GM12878 (cell line): Measurements from ENCODE around the gene RDH12. TPM values are rescaled to one million over a fixed set of nuclear protein-coding genes. Genes with fewer than 3 reads are reported as not detected.

ENCODE experiments used
- ATAC-seq: fragments of 200-7000 bp; cut with Tn5 transposase; 3 replicates; pipeline ENCODE4 v1.9.1; 2020; ENCODE audit warnings: mild to moderate bottlenecking, moderate library complexity
- BruUV-seq: library from RNA; stranded (reverse); fragments of 400-500 nt; replicated peaks from 2 replicates; lab custom pipeline; 2021; lab: Mats Ljungman, UMichigan
- CTCF ChIA-PET: fragments of 300-600 bp; sonication (Branson Sonifier 250); formaldehyde crosslinking; extraction: SDS; loops from one replicate; lab custom pipeline; 2021; ENCODE audit warnings: inconsistent platforms; lab: Yijun Ruan, JAX
- POLR2A ChIA-PET: fragments of 350-600 bp; formaldehyde crosslinking; extraction: SDS; loops from one replicate; lab custom pipeline; 2021; ENCODE audit warnings: inconsistent platforms; lab: Charles Lee
- RAD21 ChIA-PET: fragments of 300-600 bp; sonication (Branson Sonifier 250); formaldehyde crosslinking; loops from one replicate; lab custom pipeline; 2023; ENCODE audit warnings: antibody characterized with exemption; ENCODE audit not compliant: unreplicated experiment; lab: Charles Lee
- SMC1A ChIA-PET: fragments of 300-600 bp; sonication (Branson Sonifier 250); formaldehyde crosslinking; loops from one replicate; lab custom pipeline; 2023; ENCODE audit not compliant: unreplicated experiment, uncharacterized antibody; lab: Charles Lee
- DNase-seq: peaks from one replicate; pipeline ENCODE4 v3.0.0-alpha.2; 2011; ENCODE audit warnings: low read depth, low spot score
- FAIRE-seq: peaks from 3 replicates; lab custom pipeline; 2011; peaks lifted over from hg19 to GRCh38; lab: Jason Lieb, UNC
- H2AFZ ChIP-seq: 2 replicates; pipeline ENCODE4 v1.6.0; 2011; ENCODE audit warnings: low read depth, low read length, control low read depth; ENCODE audit not compliant: control insufficient read depth
- H3K27ac ChIP-seq: 2 replicates; pipeline ENCODE4 v1.5.1; 2011; ENCODE audit warnings: control low read depth; ENCODE audit not compliant: control insufficient read depth, insufficient read depth
- H3K27me3 ChIP-seq, 2 experiments: replicated peaks in 1 of 2; 2 replicates each; pipeline versions ENCODE4 v1.6.0 to v1.6.1; 2011; ENCODE audit warnings: low read length in 1 of 2; ENCODE audit not compliant: control insufficient read depth in 2 of 2, insufficient read depth in 2 of 2
- H3K36me3 ChIP-seq, 2 experiments: 2 replicates each; pipeline ENCODE4 v1.5.1; 2011; ENCODE audit warnings: low read length in 1 of 2; ENCODE audit not compliant: control insufficient read depth in 2 of 2, insufficient read depth in 2 of 2
- H3K4me1 ChIP-seq: 2 replicates; pipeline ENCODE4 v1.6.1; 2011; ENCODE audit warnings: mild to moderate bottlenecking, low read length, moderate library complexity, mixed read lengths; ENCODE audit not compliant: control insufficient read depth, insufficient read depth
- H3K4me2 ChIP-seq: 2 replicates; pipeline ENCODE4 v1.6.0; 2011; ENCODE audit warnings: control low read depth; ENCODE audit not compliant: control insufficient read depth, insufficient read depth
- H3K4me3 ChIP-seq: fragments of 200-600 bp; sonication (generic); 2 replicates; pipeline ENCODE4 v1.5.1; 2016
- H3K79me2 ChIP-seq: 2 replicates; pipeline ENCODE4 v1.6.0; 2011; ENCODE audit warnings: low read length; ENCODE audit not compliant: control insufficient read depth, insufficient read depth
- H3K9ac ChIP-seq: 2 replicates; pipeline ENCODE4 v1.8.0; 2011; ENCODE audit warnings: low read length, control low read depth, mixed read lengths; ENCODE audit not compliant: control insufficient read depth, insufficient read depth
- H3K9me3 ChIP-seq: replicated peaks from 3 replicates; pipeline ENCODE4 v1.5.1; 2011; ENCODE audit warnings: mild to moderate bottlenecking, low read length; ENCODE audit not compliant: control insufficient read depth, insufficient read depth
- H4K20me1 ChIP-seq: 2 replicates; pipeline ENCODE4 v1.6.0; 2011; ENCODE audit not compliant: control insufficient read depth, insufficient read depth
- DPF2 ChIP-seq: fragments of 450-650 bp; IDR thresholded peaks from 2 replicates; pipeline ENCODE4 v1.6.1; 2017; ENCODE audit warnings: mild to moderate bottlenecking
- EP300 ChIP-seq, 2 experiments: fragments of 150-350 bp in 1 of 2; IDR thresholded peaks; 2 replicates each; pipeline ENCODE4 v1.6.1; 2011 to 2012; ENCODE audit warnings: low read depth in 2 of 2, low read length in 2 of 2, borderline replicate concordance in 1 of 2, improper control_type of control experiment in 1 of 2, inconsistent platforms in 1 of 2; ENCODE audit not compliant: control insufficient read depth in 1 of 2
- ESRRA ChIP-seq: IDR thresholded peaks from 2 replicates; pipeline ENCODE4 v1.6.1; 2012; ENCODE audit warnings: mild to moderate bottlenecking, low read length, improper control_type of control experiment
- IKZF1 ChIP-seq: fragments of 450-650 bp; conservative IDR thresholded peaks from 2 replicates; pipeline ENCODE4 v1.6.1; 2017; ENCODE audit warnings: antibody characterized with exemption, mild to moderate bottlenecking
- JUND ChIP-seq: IDR thresholded peaks from 2 replicates; pipeline ENCODE4 v1.6.1; 2012; ENCODE audit warnings: low read depth, mild to moderate bottlenecking, low read length, improper control_type of control experiment, moderate library complexity
- KDM1A ChIP-seq: fragments of 200-600 bp; sonication (generic); IDR thresholded peaks from 2 replicates; pipeline ENCODE4 v1.6.1; 2016; ENCODE audit warnings: borderline replicate concordance
- RAD21 ChIP-seq: IDR thresholded peaks from 2 replicates; pipeline ENCODE4 v1.6.1; 2011; ENCODE audit warnings: mild to moderate bottlenecking, low read depth, low read length, moderate library complexity; ENCODE audit not compliant: insufficient read depth
- RBBP5 ChIP-seq: fragments of 200-600 bp; sonication (generic); conservative IDR thresholded peaks from 2 replicates; pipeline ENCODE4 v1.6.1; 2016
- RELA ChIP-seq: fragments of 450-650 bp; IDR thresholded peaks from 2 replicates; pipeline ENCODE4 v1.8.0; 2014; ENCODE audit warnings: borderline replicate concordance; ENCODE audit not compliant: partially characterized antibody
- RUNX3 ChIP-seq: IDR thresholded peaks from 2 replicates; pipeline ENCODE4 v1.6.1; 2012; ENCODE audit warnings: low read length, inconsistent platforms
- SMAD1 ChIP-seq: fragments of 450-650 bp; IDR thresholded peaks from 2 replicates; pipeline ENCODE4 v1.6.1; 2018; ENCODE audit warnings: mild to moderate bottlenecking, low read depth; ENCODE audit not compliant: partially characterized antibody
- WGBS: methylation state at CpG from one replicate; pipeline ENCODE4 v1.1.6; 2016; ENCODE audit warnings: low lambda C conversion rate; ENCODE audit not compliant: insufficient replicate concordance, insufficient coverage; ENCODE audit errors: missing lambda C conversion rate; 5-methylcytosine and 5-hydroxymethylcytosine counted together
- in situ Hi-C: fragments of 300-500 bp; cut with MboI; formaldehyde crosslinking; loops from 9 replicates; pipeline ENCODE4 v1.14.3; 2018; ENCODE audit warnings: mixed read lengths
- intact Hi-C: fragments of 100-400 bp; cut with micrococcal nuclease; formaldehyde crosslinking; loops from one replicate; pipeline ENCODE4 v1.14.2; 2022; ENCODE audit not compliant: unreplicated experiment
- polyA plus RNA-seq, 11 experiments: library from polyadenylated mRNA; depleted of rRNA in 4 of 11; unstranded in 6 of 11; stranded (reverse) in 5 of 11; fragments of >200 nt; fragmentation: Nextera tagmentation in 4 of 11; fragmentation: Illumina TruSeq in 1 of 11; extraction: Ambion mirVana in 4 of 11; extraction: Trizol in 1 of 11; gene quantifications; 1 replicate in 1 of 11; 2 replicates in 10 of 11; pipeline versions ENCODE4 v1.2.1 to v1.2.3, GENCODE V29; 2011 to 2016; ENCODE audit warnings: inconsistent platforms in 2 of 11, missing spikeins in 2 of 11, low read depth in 1 of 11
- total RNA-seq, 4 experiments: library from RNA; depleted of rRNA in 3 of 4; stranded (reverse); fragments of >200 nt in 3 of 4; fragmentation: Illumina TruSeq in 1 of 4; extraction: Trizol in 1 of 4; gene quantifications; 2 replicates each; pipeline versions ENCODE4 v1.2.1 to v1.2.3, GENCODE V29; 2013 to 2021
- TF ChIP-seq, protein P1 (sequence below): fragments of 450-650 bp; IDR thresholded peaks from 2 replicates; pipeline ENCODE4 v1.6.1; 2014; ENCODE audit warnings: mild to moderate bottlenecking
- TF ChIP-seq, protein P2 (sequence below): fragments of 450-650 bp; IDR thresholded peaks from 2 replicates; pipeline ENCODE4 v1.6.1; 2017; ENCODE audit warnings: mild to moderate bottlenecking, low read depth, inconsistent platforms; ENCODE audit not compliant: poor library complexity, severe bottlenecking
- TF ChIP-seq, protein P3 (sequence below): IDR thresholded peaks from 2 replicates; pipeline ENCODE4 v1.6.1; 2011; ENCODE audit warnings: low read depth, low read length, improper control_type of control experiment, borderline replicate concordance

RDH12 gene
- total and polyA plus RNA-seq, 10 of the 15 experiments (the other 5 are each of a cell fraction or from before 2014, with no cell fraction given), result not detected

DNA sequence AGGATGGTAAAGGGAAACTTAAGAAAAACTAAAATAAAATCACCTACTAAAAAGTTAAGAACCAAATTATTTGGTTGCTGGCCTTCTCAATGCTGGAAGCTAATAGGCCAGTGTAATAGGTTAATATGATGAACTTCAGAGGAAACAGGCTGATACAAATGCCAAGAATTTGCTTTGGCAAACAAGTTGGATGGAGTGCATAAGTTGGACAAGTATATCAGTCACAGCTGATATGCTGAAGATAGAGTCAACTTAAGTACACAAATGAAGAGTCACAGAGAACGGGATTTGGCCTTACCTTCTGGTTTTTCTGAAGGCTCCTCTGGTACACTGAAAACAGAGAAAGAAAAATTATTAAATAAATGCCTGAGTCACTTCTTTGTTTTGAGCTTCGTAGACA, 66.5 kb downstream of the RDH12 start:
- WGBS, result 98% methylated on average over 2 of the region's 2 CpGs
- FAIRE-seq (no peak), ATAC-seq (no peak), DNase-seq (no peak)
- Histone ChIP-seq H2AFZ (no peak overlapping the region), H3K79me2 (no peaks in the 10 kb centered on the region), H3K4me3 (no peak overlapping the region), H3K4me1 (no peaks in the 10 kb centered on the region), H3K4me2 (no peak overlapping the region), H3K27ac (no peak overlapping the region), H4K20me1 (no peaks in the 10 kb centered on the region), H3K9ac (no peak overlapping the region), H3K27me3 (no peaks in the 10 kb centered on the region), H3K9me3 (no peaks in the 10 kb centered on the region), H3K36me3 (peaks cover 12 to 46% of the 10 kb centered on the region in 2 experiments)
- no peak for TF ChIP-seq RUNX3
- no peak for TF ChIP-seq JUND
- no peak for TF ChIP-seq SMAD1
- TF ChIP-seq RBBP5, result no peak
- TF ChIP-seq ESRRA, result no peak
- no peak for TF ChIP-seq RELA
- TF ChIP-seq, protein P1, sequence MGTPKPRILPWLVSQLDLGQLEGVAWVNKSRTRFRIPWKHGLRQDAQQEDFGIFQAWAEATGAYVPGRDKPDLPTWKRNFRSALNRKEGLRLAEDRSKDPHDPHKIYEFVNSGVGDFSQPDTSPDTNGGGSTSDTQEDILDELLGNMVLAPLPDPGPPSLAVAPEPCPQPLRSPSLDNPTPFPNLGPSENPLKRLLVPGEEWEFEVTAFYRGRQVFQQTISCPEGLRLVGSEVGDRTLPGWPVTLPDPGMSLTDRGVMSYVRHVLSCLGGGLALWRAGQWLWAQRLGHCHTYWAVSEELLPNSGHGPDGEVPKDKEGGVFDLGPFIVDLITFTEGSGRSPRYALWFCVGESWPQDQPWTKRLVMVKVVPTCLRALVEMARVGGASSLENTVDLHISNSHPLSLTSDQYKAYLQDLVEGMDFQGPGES, result no peak
- TF ChIP-seq RAD21, result no peak
- TF ChIP-seq, protein P2, sequence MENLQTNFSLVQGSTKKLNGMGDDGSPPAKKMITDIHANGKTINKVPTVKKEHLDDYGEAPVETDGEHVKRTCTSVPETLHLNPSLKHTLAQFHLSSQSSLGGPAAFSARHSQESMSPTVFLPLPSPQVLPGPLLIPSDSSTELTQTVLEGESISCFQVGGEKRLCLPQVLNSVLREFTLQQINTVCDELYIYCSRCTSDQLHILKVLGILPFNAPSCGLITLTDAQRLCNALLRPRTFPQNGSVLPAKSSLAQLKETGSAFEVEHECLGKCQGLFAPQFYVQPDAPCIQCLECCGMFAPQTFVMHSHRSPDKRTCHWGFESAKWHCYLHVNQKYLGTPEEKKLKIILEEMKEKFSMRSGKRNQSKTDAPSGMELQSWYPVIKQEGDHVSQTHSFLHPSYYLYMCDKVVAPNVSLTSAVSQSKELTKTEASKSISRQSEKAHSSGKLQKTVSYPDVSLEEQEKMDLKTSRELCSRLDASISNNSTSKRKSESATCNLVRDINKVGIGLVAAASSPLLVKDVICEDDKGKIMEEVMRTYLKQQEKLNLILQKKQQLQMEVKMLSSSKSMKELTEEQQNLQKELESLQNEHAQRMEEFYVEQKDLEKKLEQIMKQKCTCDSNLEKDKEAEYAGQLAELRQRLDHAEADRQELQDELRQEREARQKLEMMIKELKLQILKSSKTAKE, result no peak
- no peak for TF ChIP-seq KDM1A
- TF ChIP-seq IKZF1, result no peak
- no peak for TF ChIP-seq DPF2
- TF ChIP-seq, protein P3, sequence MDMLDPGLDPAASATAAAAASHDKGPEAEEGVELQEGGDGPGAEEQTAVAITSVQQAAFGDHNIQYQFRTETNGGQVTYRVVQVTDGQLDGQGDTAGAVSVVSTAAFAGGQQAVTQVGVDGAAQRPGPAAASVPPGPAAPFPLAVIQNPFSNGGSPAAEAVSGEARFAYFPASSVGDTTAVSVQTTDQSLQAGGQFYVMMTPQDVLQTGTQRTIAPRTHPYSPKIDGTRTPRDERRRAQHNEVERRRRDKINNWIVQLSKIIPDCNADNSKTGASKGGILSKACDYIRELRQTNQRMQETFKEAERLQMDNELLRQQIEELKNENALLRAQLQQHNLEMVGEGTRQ, result no peak
- no peak for TF ChIP-seq EP300 (IDR thresholded peaks at IDR 0.05; ENCODE audit: borderline replicate concordance in 1 of 2, control insufficient read depth in 1 of 2, low read depth in 2 of 2, low read length in 2 of 2)
- POLR2A ChIA-PET, result no interaction called here
- in situ Hi-C loops (no loop called here), intact Hi-C loops (no loop called here)
- SMC1A ChIA-PET, result no interaction called here
- CTCF ChIA-PET, result no interaction called here
- no TSS peak for BruUV-seq
- RAD21 ChIA-PET, result no interaction called here
